HG02678 (cell line): ENCODE results near the gene ELL2.

Source experiments
- ATAC-seq: cut with Tn5 transposase; IDR thresholded peaks from one replicate; pipeline ENCODE4 v1.9.1; 2021; ENCODE audit warnings: mild to moderate bottlenecking, moderate library complexity; ENCODE audit not compliant: unreplicated experiment

ELL2 gene

GRCh38 chr5:95956900-95957293, 4.8 kb downstream of the ELL2 start:
- no peak for ATAC-seq

GRCh38 chr5:95956021-95956899, 5.4 kb downstream of the ELL2 start:
- no peak for ATAC-seq

- no peak for ATAC-seq
Measured at GRCh38 chr5:95954716-95955115, 6.9 kb downstream of the ELL2 start.

GRCh38 chr5:95953021-95953702, 8.5 kb downstream of the ELL2 start:
- ATAC-seq, result no peak

- no peak for ATAC-seq
Measured at GRCh38 chr5:95951916-95952315, 9.7 kb downstream of the ELL2 start.

GRCh38 chr5:95949810-95950209, 11.8 kb downstream of the ELL2 start:
- ATAC-seq, result peak; percentile 69

GRCh38 chr5:95948631-95949030, 13.0 kb downstream of the ELL2 start:
- no peak for ATAC-seq

- ATAC-seq, result no peak
Measured at GRCh38 chr5:95946451-95946850, 15.2 kb downstream of the ELL2 start.

GRCh38 chr5:95942968-95943367, 18.7 kb downstream of the ELL2 start:
- no peak for ATAC-seq

- ATAC-seq, result no peak
Measured at GRCh38 chr5:95942414-95942813, 19.2 kb downstream of the ELL2 start.

GRCh38 chr5:95941756-95942155, 19.9 kb downstream of the ELL2 start:
- ATAC-seq, result no peak

- ATAC-seq, result no peak
Measured at GRCh38 chr5:95940758-95941682, 20.6 kb downstream of the ELL2 start.

- peak; percentile 81 for ATAC-seq
Measured at GRCh38 chr5:95939465-95939864, 22.2 kb downstream of the ELL2 start.

- no peak for ATAC-seq
Measured at GRCh38 chr5:95938766-95939165, 22.9 kb downstream of the ELL2 start.

GRCh38 chr5:95938347-95938746, 23.3 kb downstream of the ELL2 start:
- ATAC-seq, result no peak

- ATAC-seq, result no peak
Measured at GRCh38 chr5:95937607-95938152, 24.0 kb downstream of the ELL2 start.

GRCh38 chr5:95936812-95937397, 24.7 kb downstream of the ELL2 start:
- no peak for ATAC-seq

GRCh38 chr5:95935553-95936100, 26.0 kb downstream of the ELL2 start:
- ATAC-seq, result no peak

GRCh38 chr5:95934207-95934804, 27.3 kb downstream of the ELL2 start:
- no peak for ATAC-seq

- no peak for ATAC-seq
Measured at GRCh38 chr5:95932941-95933340, 28.7 kb downstream of the ELL2 start.
